HG03280 (cell line): ENCODE results near the gene TTC24.
"Not testable (repeated sequence)": the region's sequence is repeated elsewhere in the genome, so short reads cannot be mapped to it uniquely, and the experiment has no call there.

Experiments used
- ATAC-seq: cut with Tn5 transposase; IDR thresholded peaks from one replicate; pipeline ENCODE4 v1.9.1; 2021; ENCODE audit warnings: mild to moderate bottlenecking, moderate library complexity; ENCODE audit not compliant: unreplicated experiment

TTC24 gene

GRCh38 chr1:156584813-156585212, 5.3 kb downstream of the TTC24 start:
- no peak for ATAC-seq

- ATAC-seq = no peak
Observed at GRCh38 chr1:156586323-156586722, 6.8 kb downstream of the TTC24 start.

DNA sequence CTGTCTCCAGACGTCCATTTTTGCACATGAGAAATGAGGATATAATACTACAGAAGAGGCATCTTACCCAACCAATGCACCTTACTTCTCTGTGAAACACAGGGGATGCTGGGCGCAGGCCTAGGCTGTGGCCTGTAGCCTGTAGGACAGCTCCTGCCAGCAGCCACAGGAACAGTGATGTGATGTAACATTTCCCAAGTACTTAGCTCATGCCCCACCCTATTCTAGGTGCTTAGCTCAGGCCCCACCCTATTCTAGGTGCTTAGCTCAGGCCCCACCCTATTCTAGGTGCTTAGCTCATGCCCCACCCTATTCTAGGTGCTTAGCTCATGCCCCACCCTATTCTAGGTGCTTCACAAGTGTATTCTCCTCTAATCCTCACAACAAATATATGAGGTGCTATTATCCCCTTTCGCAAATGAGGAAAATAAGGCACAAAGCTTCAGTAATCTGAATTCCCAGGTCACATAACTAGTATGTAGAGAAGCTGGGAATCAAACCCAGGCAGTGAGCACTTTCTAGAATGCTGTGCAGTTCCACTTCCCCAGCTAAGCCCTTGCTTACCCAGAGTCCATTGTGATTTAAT, 7.5 kb downstream of the TTC24 start:
- no peak for ATAC-seq

DNA sequence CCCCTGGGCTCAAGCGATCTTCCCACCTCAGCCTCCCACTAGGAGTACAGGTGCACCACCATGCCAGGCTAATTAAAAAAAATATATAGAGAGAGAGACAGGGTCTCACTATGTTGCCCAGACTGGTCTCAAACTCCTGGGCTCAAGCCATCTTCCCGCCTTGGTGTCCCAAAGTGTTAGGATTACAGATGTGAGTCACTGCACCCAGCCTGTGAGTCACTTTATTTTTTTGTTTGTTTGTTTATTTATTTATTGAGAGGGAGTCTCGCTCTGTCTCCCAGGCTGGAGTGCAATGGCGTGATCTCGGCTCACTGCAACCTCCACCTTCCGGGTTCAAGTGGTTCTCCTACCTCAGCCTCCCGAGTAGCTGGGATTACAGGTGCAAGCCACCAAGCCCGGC, 8.4 kb downstream of the TTC24 start:
- not testable (repeated sequence) for ATAC-seq

DNA sequence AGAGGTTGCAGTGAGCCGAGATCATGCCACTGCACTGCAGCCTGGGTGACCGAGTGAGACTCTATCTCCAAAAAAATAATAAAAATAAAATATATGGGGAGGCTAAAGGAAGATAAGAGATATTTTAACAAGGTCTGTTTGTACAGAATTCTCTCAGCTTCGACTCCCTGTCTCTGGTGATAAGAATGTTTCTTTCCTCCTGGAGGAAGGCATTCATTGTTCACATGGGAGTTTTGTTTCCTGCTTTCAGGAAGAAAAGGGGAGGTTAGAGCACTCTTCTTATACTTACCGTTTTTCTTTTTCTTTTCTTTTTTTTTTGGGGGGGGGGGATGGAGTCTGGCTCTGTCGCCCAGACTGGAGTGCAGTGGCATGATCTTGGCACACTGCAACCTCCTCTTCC, 10.0 kb downstream of the TTC24 start:
- ATAC-seq = no peak

- ATAC-seq = no peak
Observed at GRCh38 chr1:156590326-156591180, 11.0 kb downstream of the TTC24 start.

DNA sequence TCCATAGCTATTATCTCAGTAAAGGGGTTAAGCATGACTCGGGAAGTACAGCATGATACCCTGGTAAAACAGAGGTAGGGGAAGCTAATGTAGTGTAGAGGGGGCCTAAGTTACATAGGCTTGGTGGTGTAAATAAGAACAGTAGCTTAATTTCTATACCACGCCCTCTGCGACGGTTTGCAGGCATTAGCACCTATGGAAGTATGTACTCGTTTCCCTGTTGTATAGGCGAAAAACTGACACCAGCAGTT, 11.6 kb downstream of the TTC24 start:
- ATAC-seq = no peak

GRCh38 chr1:156591432-156592157, 12.1 kb downstream of the TTC24 start, which contains the start of gene NAXE:
TSS of gene NAXE (plus strand) at chr1:156591776. CDS start at chr1:156591805, 29 bp downstream.
- ATAC-seq = peak; percentile 79

DNA sequence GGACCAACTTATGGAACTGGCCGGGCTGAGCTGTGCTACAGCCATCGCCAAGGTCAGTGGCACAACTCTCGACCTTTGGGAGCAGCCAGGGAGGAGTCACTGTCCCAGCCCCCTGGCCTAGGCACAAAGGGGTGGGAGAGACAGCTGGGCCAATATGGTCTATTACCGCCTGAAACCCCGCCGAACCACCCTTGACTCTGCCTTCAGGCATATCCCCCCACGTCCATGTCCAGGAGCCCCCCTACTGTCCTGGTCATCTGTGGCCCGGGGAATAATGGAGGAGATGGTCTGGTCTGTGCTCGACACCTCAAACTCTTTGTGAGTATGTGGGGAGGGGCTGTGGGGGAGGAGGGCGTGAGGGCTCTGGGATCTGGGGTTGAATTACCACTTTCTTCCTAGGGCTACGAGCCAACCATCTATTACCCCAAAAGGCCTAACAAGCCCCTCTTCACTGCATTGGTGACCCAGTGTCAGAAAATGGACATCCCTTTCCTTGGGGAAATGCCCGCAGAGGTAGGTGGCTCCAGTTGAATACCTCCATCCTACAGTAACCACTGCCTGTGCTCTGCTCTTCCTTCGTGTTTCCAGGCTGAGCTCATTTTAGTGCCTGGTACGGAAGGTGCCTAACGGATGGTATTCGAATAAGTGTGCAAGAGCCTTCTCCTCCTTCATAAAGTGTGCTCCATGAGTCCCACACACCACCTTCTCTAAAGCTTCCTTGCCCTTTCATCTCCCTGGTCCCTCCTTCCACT, 12.8 kb downstream of the TTC24 start:
- no peak for ATAC-seq

DNA sequence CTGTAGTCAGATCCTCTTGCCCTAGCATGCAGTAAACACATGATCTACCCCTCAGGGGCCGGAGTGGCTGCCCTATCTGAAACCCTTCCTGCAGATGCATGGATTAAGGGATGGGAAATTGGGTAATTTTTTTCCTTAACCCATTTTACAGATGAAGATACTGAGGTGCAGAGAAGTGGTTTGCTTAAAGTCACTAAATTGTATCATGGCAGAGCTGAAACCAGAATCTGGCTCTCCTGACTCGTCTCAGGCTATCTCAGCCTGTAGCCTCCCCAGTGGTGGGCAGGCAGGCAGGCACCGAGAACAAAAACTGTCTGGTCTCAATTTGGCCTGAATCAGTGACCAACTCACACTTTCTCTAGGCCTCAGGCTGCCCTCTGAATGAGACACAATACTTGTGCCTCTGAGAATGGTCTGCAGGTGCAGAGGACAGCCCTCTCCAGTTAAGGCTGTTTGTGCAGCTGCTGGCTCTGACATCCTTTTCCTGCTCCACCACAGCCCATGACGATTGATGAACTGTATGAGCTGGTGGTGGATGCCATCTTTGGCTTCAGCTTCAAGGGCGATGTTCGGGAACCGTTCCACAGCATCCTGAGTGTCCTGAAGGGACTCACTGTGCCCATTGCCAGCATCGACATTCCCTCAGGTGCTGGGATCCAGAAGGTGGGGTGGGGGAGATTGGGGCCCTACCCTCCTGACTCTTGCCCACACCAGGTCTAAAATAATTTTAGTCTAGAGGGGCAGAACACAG, 13.6 kb downstream of the TTC24 start:
- no peak for ATAC-seq

DNA sequence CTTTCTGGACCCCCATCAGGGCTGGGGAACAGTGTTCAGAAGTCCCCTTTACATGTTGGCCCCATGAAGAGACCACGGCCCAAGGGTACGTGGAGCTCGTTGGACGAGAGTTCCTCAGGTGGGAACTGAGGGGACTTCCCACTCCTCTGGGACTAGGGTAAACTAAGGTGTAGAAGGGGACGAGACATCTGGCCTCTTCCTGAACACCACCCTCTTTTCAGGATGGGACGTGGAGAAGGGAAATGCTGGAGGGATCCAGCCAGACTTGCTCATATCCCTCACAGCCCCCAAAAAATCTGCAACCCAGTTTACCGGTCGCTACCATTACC, 14.1 kb downstream of the TTC24 start:
- no peak for ATAC-seq

DNA sequence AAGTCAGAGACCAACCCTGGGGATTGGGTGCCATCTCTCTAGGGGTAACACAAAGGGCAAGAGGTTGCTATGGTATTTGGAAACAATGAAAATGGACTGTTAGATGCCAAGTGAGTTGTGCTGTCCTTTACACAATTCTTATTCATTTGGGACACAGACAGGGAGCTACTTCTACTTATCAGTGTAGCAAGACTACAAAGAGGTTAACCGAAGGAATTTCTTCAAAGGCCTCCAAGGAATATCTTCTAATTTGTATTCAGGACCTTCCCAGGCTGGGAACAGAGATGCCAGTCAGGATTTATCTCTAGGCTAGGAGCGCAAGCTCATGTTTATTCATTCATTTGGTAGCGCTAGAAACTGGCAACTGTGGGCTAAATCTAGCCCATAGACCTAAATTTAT, 14.7 kb downstream of the TTC24 start:
- no peak for ATAC-seq

DNA sequence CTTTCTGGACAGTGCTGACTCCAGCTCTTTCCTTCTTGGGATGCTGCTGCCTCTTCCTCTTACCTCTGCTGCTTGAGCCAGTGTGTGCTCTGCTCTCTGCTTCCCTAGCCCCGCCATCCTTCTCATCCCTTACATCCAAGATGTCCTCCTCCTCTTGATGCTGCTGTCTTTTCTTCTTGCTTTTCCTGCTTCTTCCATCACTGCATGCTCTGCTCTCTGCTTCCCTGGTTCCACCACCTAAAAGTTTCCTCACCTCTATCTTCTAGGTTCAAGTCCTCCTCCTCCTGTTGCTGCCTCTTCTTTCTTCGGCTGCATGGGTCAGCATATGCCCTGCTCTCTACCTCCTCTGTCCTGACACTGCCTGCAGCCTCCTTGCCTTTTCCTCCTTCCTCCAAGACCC, 15.5 kb downstream of the TTC24 start:
- ATAC-seq = no peak

DNA sequence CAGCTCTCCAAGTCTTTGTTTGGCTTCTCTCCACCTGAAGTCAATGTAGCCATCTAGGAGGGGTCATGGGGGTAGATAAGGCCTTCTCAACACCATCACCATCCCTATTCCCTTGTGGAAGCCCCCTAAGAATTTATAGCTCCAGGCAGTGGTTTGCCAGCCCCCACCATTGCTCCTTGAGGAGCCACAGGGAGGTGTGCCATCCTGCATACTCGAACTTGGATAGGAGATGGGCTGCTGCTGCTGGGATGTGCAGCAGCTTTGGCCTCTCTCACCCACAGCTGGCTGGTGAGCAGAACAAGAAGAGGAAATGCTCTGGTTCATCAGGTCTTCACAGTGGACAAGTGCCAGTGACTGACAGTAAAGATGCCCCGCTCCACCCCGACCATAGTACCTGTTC, 16.9 kb downstream of the TTC24 start:
- no peak for ATAC-seq

GRCh38 chr1:156598125-156598524, 18.6 kb downstream of the TTC24 start:
- ATAC-seq = no peak

- ATAC-seq = no peak
Observed at GRCh38 chr1:156598731-156599432, 19.4 kb downstream of the TTC24 start.

- no peak for ATAC-seq
Observed at GRCh38 chr1:156599811-156600210, 20.3 kb downstream of the TTC24 start.

DNA sequence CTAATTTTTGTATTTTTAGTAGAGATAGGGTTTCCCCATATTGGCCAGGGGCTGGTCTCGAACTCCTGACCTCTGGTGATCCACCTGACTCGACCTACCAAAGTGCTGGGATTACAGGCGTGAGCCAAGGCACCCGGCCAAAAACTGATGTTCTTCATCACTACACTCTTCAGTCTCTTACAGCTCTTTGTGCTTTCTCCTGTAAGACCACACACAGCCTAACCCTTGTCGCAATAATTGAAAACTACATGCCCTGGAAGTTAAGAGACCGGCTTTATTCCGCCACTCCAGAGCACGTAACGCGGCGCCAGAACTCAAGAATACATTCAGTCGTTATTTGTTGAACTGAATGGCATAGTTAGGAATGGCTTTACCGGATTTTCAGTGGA, 21.2 kb downstream of the TTC24 start:
- ATAC-seq = no peak

GRCh38 chr1:156601122-156601830, 21.8 kb downstream of the TTC24 start, which contains the start of gene GPATCH4:
TSS of gene GPATCH4 (minus strand) at chr1:156601479.
- peak; percentile 71 for ATAC-seq

DNA sequence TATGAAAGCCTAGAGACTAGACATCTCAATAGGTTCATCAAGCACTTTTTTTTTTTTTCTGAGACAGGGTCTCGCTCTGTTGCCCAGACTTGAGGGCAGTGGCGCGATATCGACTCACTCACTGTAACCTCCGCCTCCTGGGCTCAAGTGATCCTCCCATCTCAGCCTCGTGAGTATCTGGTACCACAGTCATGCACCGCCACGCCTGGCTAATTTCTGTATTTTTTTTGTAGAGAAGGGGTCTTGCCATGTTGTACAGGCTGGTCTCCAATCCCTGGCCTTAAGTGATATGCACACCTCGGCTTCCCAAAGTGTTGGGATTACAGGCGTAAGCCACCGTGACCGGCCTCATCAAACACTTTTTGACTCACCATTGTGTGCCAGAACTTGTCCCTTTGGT, 22.4 kb downstream of the TTC24 start:
- ATAC-seq = peak; percentile 6
